HEK293T (cell line): ENCODE results near the gene CHRM1.
"Not testable (repeated sequence)": the region's sequence is repeated elsewhere in the genome, so short reads cannot be mapped to it uniquely, and the experiment has no call there.

Experiments used
- CTCF ChIA-PET: fragments of 350-600 bp; formaldehyde crosslinking; extraction: SDS; loops from one replicate; lab custom pipeline; 2021; ENCODE audit warnings: antibody characterized with exemption, inconsistent platforms; lab: Yijun Ruan, JAX
- POLR2A ChIA-PET: fragments of 350-600 bp; formaldehyde crosslinking; extraction: SDS; loops from one replicate; lab custom pipeline; 2020; ENCODE audit warnings: antibody characterized with exemption, inconsistent platforms; lab: Yijun Ruan, JAX
- DNase-seq: peaks from one replicate; pipeline ENCODE4 v3.0.0; 2012; ENCODE audit warnings: mixed read lengths; ENCODE audit errors: extremely low spot score
- ARNT ChIP-seq: fragments of 450-650 bp; IDR thresholded peaks from 2 replicates; pipeline ENCODE4 v1.6.1; 2017; ENCODE audit warnings: mild to moderate bottlenecking
- BHLHE40 ChIP-seq: fragments of 450-650 bp; IDR thresholded peaks from 2 replicates; pipeline ENCODE4 v1.6.1; 2016; ENCODE audit warnings: mild to moderate bottlenecking, moderate library complexity, borderline replicate concordance
- CTBP1 ChIP-seq: fragments of 450-650 bp; IDR thresholded peaks from 2 replicates; pipeline ENCODE4 v1.6.1; 2016; ENCODE audit warnings: borderline replicate concordance
- ELF4 ChIP-seq: fragments of 450-650 bp; IDR thresholded peaks from 2 replicates; pipeline ENCODE4 v1.6.1; 2017; ENCODE audit warnings: antibody characterized with exemption
- FOXA1 ChIP-seq: fragments of 450-650 bp; IDR thresholded peaks from 2 replicates; pipeline ENCODE4 v1.6.1; 2016; ENCODE audit warnings: mild to moderate bottlenecking
- FOXK2 ChIP-seq: fragments of 450-650 bp; IDR thresholded peaks from 2 replicates; pipeline ENCODE4 v1.6.1; 2016; ENCODE audit warnings: mild to moderate bottlenecking
- FOXM1 ChIP-seq: fragments of 450-650 bp; IDR thresholded peaks from 2 replicates; pipeline ENCODE4 v1.6.1; 2017; ENCODE audit warnings: mild to moderate bottlenecking, borderline replicate concordance
- HDGF ChIP-seq: fragments of 450-650 bp; IDR thresholded peaks from 2 replicates; pipeline ENCODE4 v1.6.1; 2017; ENCODE audit warnings: antibody characterized with exemption, borderline replicate concordance
- L3MBTL2 ChIP-seq: fragments of 450-650 bp; conservative IDR thresholded peaks from 2 replicates; pipeline ENCODE4 v1.6.1; 2016; ENCODE audit warnings: mild to moderate bottlenecking
- LEF1 ChIP-seq: fragments of 450-650 bp; IDR thresholded peaks from 2 replicates; pipeline ENCODE4 v1.6.1; 2017; ENCODE audit warnings: mild to moderate bottlenecking, borderline replicate concordance
- NFRKB ChIP-seq: fragments of 450-650 bp; IDR thresholded peaks from 2 replicates; pipeline ENCODE4 v1.6.1; 2016; ENCODE audit warnings: mild to moderate bottlenecking, moderate library complexity
- SP1 ChIP-seq: fragments of 450-650 bp; IDR thresholded peaks from 2 replicates; pipeline ENCODE4 v1.6.1; 2017
- SUZ12 ChIP-seq: fragments of 450-650 bp; IDR thresholded peaks from 2 replicates; pipeline ENCODE4 v1.6.1; 2016; ENCODE audit warnings: mild to moderate bottlenecking
- TARDBP ChIP-seq: fragments of 450-650 bp; IDR thresholded peaks from 2 replicates; pipeline ENCODE4 v1.6.1; 2016
- ZNF384 ChIP-seq: fragments of 450-650 bp; IDR thresholded peaks from 2 replicates; pipeline ENCODE4 v1.6.1; 2016
- TF ChIP-seq, protein P1 (sequence below): fragments of 450-650 bp; IDR thresholded peaks from 2 replicates; pipeline ENCODE4 v1.6.1; 2016

Gene CHRM1

DNA sequence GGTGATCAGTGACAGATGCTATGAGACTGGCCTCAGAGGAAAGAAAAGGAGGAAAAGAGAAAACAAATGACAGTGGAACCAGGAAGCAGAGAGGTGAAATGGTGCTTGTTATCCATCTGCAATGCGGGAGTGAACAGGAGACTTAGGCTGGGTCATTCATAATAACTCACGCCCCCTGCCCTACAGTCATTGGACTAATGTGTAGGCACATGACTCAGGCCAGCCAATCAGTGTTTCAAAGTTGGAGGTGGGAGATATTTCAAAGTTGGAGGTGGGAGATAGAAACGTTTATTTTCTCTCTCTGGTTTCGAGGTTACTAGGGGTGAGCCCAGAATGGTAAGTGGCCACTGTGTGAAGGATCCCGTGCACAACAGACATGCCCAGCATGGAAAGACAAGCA is 33.3 kb upstream of the CHRM1 start:
- DNase-seq, result no peak
- POLR2A ChIA-PET, result no interaction called here
- CTCF ChIA-PET, result interaction anchor here (1.1 kb wide), 1 partner anchor 49 kb away, joined by 3 read pairs; no protein-coding TSS in a partner anchor
- no peak for TF ChIP-seq HDGF
- TF ChIP-seq FOXM1, result no peak
- TF ChIP-seq TARDBP, result no peak
- no peak for TF ChIP-seq ELF4
- TF ChIP-seq FOXA1, result no peak
- no peak for TF ChIP-seq FOXK2
- TF ChIP-seq BHLHE40, result no peak
- TF ChIP-seq, protein P1, sequence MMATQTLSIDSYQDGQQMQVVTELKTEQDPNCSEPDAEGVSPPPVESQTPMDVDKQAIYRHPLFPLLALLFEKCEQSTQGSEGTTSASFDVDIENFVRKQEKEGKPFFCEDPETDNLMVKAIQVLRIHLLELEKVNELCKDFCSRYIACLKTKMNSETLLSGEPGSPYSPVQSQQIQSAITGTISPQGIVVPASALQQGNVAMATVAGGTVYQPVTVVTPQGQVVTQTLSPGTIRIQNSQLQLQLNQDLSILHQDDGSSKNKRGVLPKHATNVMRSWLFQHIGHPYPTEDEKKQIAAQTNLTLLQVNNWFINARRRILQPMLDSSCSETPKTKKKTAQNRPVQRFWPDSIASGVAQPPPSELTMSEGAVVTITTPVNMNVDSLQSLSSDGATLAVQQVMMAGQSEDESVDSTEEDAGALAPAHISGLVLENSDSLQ, result no peak
- TF ChIP-seq ZNF384, result no peak
- TF ChIP-seq SP1, result no peak
- TF ChIP-seq ARNT, result no peak
- TF ChIP-seq NFRKB, result no peak
- TF ChIP-seq SUZ12, result no peak
- TF ChIP-seq CTBP1, result no peak

DNA sequence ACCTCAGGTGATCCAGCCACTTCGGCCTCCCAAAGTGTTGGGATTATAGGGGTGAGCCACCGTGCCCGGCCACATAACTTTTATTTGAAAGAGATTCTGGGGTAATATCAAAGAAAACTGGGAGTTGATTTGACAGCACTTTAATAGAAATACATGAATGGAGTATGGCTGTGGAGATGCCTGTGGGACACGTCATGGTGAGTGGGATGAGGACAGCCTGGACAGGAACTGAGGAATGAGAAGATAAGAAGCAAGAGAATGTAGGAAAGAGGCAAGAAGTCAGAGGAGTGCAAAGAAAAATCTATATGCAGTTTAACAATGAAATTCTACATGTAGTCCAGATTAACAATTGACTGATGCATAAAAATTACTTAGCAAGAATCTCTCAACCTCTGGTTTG is 32.6 kb upstream of the CHRM1 start:
- ChIA-PET CTCF (no interaction called here), POLR2A (no interaction called here)
- DNase-seq, result no peak
- TF ChIP-seq CTBP1 (no peak), FOXM1 (no peak), L3MBTL2 (no peak), NFRKB (no peak), ZNF384 (no peak), ARNT (no peak)
- TF ChIP-seq, protein P1, result no peak

DNA sequence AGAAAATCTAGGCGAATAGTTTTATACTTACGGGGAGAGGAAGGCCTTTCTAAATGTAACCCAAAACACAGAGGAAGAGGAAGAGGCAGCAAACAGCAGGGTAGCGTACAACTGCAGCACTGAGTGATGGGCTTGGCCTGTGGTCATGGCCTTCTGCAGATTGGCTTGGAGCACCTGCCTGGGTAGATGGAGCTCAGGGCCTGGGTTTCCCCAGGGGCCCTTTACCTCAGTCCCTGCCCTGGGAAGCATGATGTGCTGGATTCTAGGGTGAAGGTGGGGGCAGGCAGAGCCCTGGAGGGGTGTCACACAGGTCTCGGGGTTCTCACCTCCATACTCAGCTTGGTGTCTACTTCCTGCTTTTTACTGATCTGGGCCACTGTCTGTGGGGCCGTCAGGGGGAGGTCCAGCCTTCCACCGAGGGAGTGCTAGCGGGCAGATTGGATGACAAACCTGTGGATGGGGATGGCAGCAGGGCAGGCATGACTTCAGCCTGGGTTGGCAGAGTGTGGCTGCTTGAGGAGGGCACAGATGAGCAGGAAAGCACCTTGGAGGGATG is 27.7 kb upstream of the CHRM1 start:
- CTCF ChIA-PET, result interaction anchor here (0.6 to 2.1 kb wide), 2 partner anchors 27 to 139 kb away, joined by 5 to 8 read pairs; no protein-coding TSS in a partner anchor
- POLR2A ChIA-PET, result interaction anchor here (0.6 kb wide), 1 partner anchor 20 kb away, joined by 3 read pairs; no protein-coding TSS in a partner anchor
- no peak for DNase-seq
- TF ChIP-seq ELF4 (no peak), NFRKB (no peak), FOXA1 (no peak), HDGF (no peak)

DNA sequence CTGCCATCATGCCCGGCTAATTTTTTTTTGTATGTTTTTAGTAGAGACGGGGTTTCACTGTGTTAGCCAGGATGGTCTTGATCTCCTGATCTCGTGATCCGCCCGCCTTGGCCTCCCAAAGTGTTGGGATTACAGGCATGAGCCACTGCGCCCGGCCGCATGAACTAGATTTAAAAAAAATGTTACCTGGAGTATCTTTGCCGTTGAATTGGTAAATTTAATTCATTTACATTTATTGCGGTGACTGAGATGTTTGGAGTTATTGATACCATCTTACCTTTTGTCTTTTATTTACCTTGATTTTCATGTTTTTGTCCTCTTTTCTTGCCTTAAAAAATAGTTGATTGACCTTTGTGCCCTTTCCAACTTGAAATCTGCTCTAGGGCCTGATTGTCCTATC is 24.4 kb upstream of the CHRM1 start:
- CTCF ChIA-PET, DNase-seq, POLR2A ChIA-PET: not testable (repeated sequence)

DNA sequence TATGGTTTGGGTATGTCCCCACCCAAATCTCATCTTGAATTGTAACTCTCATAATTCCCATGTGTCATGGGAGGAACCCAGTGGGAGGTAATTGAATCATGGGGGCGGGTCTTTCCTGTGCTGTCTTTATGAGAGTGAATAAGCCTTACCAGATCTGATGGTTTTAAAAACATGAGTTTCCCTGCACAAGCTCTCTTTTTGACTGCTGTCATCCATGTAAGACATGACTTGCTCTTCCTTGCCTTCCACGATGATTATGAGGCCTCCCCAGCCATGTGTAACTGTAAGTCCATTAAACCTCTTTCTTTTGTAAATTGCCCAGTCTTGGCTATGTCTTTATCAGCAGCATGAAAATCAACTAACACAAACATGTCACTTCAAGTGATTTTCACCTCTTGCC is 16.4 kb upstream of the CHRM1 start:
- CTCF ChIA-PET, DNase-seq, POLR2A ChIA-PET: not testable (repeated sequence)

DNA sequence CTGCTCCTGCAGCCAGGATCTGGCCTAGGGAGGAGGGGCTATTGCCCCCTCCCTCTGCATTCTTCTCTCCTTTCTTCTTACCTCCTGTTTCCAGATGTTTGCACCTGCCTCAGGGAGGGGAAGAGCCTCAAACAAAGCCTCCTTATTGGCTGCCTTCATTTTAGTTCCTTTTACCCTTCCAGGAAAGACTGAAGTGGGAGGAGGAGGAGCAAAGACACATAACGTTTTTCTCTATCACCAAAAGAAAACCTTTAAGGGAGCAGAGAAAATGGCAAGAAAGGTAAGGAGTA is 13.3 kb upstream of the CHRM1 start:
- TF ChIP-seq L3MBTL2, result no peak
- TF ChIP-seq SP1, result no peak
- TF ChIP-seq BHLHE40, result no peak
- TF ChIP-seq ELF4, result no peak
- no peak for TF ChIP-seq FOXA1
- no peak for TF ChIP-seq ZNF384
- TF ChIP-seq FOXM1, result no peak
- no peak for TF ChIP-seq NFRKB
- TF ChIP-seq SUZ12, result no peak
- no peak for TF ChIP-seq CTBP1
- no peak for TF ChIP-seq ARNT
- no peak for TF ChIP-seq TARDBP
- TF ChIP-seq FOXK2, result no peak
- no peak for TF ChIP-seq HDGF
- DNase-seq, result no peak
- ChIA-PET POLR2A (no interaction called here), CTCF (no interaction called here)

DNA sequence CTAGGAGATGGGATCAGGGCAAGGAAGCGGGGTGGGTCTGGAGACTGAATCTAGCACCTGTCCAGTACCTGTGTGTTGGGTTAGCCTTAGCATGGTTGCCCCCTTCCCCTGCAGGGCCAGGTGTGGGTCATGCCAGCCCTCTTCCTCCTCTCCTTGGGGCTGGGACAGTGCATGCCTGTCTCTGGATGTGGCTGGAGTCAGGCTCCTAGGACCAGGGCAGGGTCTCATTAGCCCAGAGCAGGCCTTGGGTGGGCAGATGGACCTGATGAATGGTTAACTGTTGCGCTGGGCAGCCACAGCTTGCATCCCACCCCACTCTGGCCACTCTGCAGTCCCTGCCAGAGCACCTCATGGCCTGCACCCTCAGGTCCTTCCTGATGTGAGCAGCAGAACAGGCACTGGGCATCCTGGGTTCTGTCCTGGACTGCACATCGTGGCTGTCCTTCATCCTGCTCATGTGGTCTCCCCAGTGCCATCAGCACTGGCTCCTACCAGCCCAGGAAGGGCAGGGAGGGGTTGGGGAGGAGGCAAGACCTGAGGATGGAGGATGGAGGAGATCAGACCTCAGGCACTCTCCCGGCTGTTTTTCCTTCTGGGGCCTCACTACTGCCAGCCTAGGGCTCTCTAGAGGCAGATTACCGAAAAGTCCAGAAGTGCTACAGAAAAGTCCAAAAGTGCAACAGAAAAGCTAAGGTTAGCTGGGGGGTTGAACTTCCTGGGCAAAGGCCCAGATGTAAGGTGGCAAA is 12.8 kb upstream of the CHRM1 start:
- CTCF ChIA-PET, result no interaction called here
- POLR2A ChIA-PET, result no interaction called here
- no peak for DNase-seq
- no peak for TF ChIP-seq CTBP1
- no peak for TF ChIP-seq LEF1
- TF ChIP-seq NFRKB, result no peak
- TF ChIP-seq FOXM1, result no peak
- TF ChIP-seq ELF4, result no peak
- no peak for TF ChIP-seq SP1
- no peak for TF ChIP-seq SUZ12
- no peak for TF ChIP-seq ZNF384
- TF ChIP-seq HDGF, result no peak
- TF ChIP-seq, protein P1, result no peak
- no peak for TF ChIP-seq TARDBP
